22Rv1 (cell line): ENCODE data around the gene PDE1A.

Experiments used
- H3K27ac ChIP-seq: fragments of 450-650 bp; 2 replicates; pipeline ENCODE4 v1.5.1; 2017
- CTCF ChIP-seq: fragments of 450-650 bp; IDR thresholded peaks from 2 replicates; pipeline ENCODE4 v1.5.1; 2017; ENCODE audit warnings: mild to moderate bottlenecking
- ZFX ChIP-seq: fragments of 450-650 bp; IDR thresholded peaks from 2 replicates; pipeline ENCODE4 v1.6.1; 2017; ENCODE audit warnings: antibody characterized with exemption, borderline replicate concordance

The PDE1A gene

GRCh38 chr2:182133195-182133891 is 293.5 kb downstream of the PDE1A start:
- H3K27ac ChIP-seq, result no peak overlapping the region
- TF ChIP-seq ZFX (no peak), CTCF (no peak)

GRCh38 chr2:182132605-182133004 is 294.2 kb downstream of the PDE1A start:
- TF ChIP-seq CTCF (peak; percentile 69), ZFX (no peak)
- H3K27ac ChIP-seq, result no peak overlapping the region

GRCh38 chr2:182128821-182129707 is 297.8 kb downstream of the PDE1A start:
- TF ChIP-seq CTCF (no peak), ZFX (no peak)
- no peak overlapping the region for H3K27ac ChIP-seq

DNA sequence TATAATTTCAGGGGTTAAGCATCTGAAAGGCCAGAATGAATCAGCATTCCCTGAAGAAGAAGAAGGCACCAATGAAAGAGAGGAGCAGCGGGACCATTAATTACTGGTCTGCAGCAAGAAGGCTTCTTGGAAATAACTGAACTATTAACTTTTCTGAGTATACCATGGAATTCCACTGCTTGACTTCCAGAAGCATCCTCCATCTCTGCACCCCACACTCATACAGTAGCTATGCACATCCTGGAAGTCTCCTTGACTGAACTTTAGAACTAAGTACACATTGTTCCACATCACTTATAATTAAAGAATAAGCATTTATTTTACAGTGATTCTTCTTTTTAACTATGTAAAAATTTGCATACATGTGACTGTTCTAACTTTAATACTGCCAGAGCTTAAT is 309.6 kb downstream of the PDE1A start:
- H3K27ac ChIP-seq, result no peak overlapping the region
- no peak for TF ChIP-seq CTCF
- no peak for TF ChIP-seq ZFX

- H3K27ac ChIP-seq, result no peak overlapping the region
- no peak for TF ChIP-seq ZFX
These were observed 310.1 kb downstream of the PDE1A start for GRCh38 chr2:182116774-182117173.

DNA sequence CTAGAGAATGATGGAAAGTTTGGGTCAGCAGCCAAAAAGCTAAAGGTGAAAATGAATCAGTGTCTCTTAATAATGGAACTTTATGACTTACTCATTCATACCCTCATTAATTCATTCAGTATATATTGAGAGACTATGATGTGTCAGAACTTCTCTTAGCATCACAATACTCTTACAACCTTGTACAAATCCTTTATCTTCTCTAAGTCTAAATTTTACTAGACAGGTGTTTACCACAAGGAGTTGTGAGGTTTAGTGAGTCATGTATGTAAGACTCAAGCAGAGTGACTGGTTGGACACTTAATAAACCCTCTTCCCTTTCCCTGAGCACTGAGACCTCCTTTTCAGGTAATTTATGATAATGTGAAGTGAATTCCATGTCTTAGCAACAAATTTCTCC is 311.6 kb downstream of the PDE1A start:
- TF ChIP-seq CTCF (no peak), ZFX (no peak)
- H3K27ac ChIP-seq, result no peak overlapping the region

- H3K27ac ChIP-seq, result no peak overlapping the region
- TF ChIP-seq ZFX (no peak), CTCF (no peak)
These were observed 313.5 kb downstream of the PDE1A start for GRCh38 chr2:182113334-182113733.
